NAMALWA (cell line): ENCODE data around the gene SYTL1.
A peak's percentile ranks its signal among the peaks of the same experiment; 100 is the strongest.

Experiments used
- DNase-seq: peaks from one replicate; pipeline ENCODE4 v3.0.0-alpha.2; 2015; ENCODE audit warnings: low spot score

Gene SYTL1, protein sequence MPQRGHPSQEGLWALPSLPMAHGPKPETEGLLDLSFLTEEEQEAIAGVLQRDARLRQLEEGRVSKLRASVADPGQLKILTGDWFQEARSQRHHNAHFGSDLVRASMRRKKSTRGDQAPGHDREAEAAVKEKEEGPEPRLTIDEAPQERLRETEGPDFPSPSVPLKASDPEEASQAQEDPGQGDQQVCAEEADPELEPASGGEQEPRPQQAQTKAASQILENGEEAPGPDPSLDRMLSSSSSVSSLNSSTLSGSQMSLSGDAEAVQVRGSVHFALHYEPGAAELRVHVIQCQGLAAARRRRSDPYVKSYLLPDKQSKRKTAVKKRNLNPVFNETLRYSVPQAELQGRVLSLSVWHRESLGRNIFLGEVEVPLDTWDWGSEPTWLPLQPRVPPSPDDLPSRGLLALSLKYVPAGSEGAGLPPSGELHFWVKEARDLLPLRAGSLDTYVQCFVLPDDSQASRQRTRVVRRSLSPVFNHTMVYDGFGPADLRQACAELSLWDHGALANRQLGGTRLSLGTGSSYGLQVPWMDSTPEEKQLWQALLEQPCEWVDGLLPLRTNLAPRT

DNA sequence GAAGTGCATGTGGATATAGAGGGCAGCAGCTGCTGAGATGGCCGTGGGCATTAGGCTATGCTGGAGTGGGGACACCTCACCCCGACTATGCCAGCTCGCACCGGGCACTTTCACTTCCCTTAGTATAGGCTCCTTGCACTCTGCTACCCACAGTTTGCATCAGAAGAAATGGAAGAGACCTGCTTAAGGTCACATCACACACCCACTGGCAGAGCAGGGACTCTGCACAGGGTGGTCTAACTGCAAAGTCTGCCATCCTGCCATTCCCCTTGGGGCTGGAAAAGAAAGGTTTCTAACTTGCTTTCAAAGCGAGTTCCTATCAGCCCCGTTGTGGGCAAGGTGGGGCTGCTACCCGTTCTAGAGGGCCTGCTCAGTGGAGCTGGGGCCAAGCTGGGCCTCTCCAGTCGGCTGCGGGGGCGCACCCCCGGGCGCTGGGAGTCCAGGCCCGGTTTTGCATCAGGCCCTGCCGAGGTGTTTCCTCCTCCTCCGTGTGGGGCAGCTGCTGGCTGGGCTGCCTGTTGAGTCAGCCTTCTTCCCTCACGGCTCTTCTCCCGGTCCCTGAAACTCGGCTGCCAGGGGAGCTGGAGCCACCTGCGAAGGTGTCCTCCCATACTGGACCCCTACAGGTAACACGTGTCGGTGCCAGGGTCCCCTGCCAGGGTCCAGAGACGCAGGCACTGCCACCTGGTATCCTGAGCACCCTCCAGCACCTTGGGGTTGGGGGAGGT, at the start of gene SYTL1:
Gene SYTL1, plus strand, starts transcription at position 498 of the 728 bp plus-strand sequence. CDS start 3,313 bp downstream, outside the sequence.
- DNase-seq, result peak; percentile 85

DNA sequence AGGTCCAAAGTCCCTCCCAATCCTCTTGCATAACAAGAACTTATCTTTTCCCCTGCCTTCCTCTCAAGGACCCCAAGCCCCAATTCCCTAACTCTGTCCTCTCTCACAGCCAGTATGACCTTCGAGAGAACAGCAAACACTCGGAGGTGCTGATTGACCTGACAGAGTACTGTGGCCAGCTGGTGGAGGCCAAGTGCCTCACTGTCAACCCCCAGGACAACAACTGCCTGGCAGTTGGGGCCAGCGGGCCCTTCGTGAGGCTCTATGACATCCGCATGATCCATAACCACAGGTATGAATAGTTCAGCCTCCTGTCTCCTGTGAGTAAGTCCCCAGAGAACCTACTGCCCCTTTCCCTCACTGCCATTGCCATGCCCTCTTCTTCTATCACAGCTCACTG, 49.7 kb upstream of the SYTL1 start:
- DNase-seq, result no peak

DNA sequence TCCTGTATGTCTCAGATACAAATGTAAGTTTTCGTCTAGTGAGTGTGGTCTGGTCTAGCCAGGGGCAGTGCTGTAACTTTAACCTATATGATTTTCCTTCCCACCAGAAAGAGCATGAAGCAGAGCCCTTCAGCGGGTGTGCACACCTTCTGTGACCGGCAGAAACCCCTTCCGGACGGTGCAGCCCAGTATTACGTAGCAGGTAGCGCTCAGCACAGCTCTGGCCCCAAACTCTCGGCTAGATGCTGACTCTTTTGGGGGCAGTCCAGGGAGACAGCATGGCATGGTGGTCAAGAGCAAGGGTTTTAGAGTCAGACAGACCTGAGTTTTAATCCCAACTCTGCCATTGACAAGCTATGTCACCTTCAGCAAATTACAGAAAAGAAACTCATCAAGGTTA, 47.9 kb upstream of the SYTL1 start:
- DNase-seq, result no peak

DNA sequence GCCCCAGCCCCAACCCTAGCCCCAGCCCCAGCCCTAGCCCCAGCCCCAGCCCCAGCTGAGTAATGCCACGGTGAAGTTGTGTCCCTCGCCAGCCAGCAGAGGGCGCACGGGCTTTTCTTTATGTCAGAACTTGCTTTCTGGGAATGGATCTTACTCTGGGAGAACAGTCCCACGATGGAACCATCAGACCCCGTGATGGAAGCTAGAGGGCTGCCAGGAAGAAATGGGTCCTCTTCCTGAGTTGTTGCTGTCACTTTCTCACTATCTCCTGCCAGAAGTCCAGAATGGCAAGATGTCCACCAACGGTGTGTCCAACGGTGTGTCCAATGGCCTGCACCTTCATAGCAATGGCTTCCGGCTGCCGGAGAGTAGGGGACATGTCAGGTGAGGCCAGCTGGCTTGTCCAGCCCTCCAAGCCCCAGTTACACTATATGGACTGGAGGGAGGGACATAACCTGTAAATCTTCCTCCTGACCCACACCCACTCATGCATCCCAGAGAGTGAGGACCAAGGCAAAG, 45.0 kb upstream of the SYTL1 start:
- peak; percentile 64 for DNase-seq

DNA sequence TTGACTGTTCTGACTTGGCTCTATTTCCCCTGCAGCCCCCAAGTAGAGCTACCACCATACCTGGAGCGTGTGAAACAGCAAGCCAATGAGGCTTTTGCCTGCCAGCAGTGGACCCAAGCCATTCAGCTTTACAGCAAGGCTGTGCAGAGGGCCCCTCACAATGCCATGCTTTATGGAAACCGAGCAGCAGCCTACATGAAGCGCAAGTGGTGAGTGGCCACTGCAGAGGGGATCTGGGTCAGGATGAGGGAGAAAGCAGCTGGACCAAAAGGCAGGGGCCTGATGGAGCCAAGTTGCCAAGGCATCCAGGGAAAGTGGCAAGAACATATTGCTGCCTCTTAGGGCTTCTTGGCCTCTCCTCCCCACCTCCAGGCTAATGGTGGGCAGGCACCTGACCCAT, 43.9 kb upstream of the SYTL1 start:
- DNase-seq, result no peak

DNA sequence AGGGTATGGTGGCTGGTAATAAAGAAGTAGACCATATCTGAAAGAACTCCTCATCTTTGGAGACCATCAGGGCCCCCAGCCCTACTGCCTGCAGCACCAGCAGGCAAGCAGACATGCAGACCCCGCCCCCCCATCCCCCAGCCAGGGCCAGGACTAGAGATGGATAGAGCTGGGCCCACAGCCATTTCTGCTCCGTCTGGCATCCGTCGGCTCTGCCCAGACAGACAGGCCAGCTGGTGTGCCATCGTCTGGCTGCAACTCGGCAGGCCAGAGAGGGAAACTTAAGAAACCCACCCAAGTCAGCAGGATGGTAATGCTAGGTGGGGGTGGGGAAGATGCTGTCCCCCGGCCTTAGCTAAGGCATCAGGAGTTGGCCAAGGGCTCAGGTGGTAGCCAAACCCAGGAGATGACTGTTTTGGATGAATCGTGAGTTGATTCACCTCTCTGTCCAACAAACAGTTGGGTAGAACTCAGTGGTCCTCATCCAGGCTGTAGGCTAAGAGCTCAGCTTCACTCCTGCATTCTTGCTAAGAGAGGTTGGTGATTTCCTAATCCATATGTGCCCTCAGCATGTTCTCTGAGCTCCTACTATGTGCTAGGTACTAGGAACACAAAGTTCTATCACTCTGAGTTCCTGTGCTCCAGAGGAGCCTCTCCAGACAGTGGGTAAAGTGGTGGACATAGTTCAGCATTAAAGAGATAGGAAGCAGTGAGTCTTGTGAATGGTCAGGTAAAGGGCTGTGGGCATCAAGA, 43.0 kb upstream of the SYTL1 start:
- DNase-seq, result no peak

DNA sequence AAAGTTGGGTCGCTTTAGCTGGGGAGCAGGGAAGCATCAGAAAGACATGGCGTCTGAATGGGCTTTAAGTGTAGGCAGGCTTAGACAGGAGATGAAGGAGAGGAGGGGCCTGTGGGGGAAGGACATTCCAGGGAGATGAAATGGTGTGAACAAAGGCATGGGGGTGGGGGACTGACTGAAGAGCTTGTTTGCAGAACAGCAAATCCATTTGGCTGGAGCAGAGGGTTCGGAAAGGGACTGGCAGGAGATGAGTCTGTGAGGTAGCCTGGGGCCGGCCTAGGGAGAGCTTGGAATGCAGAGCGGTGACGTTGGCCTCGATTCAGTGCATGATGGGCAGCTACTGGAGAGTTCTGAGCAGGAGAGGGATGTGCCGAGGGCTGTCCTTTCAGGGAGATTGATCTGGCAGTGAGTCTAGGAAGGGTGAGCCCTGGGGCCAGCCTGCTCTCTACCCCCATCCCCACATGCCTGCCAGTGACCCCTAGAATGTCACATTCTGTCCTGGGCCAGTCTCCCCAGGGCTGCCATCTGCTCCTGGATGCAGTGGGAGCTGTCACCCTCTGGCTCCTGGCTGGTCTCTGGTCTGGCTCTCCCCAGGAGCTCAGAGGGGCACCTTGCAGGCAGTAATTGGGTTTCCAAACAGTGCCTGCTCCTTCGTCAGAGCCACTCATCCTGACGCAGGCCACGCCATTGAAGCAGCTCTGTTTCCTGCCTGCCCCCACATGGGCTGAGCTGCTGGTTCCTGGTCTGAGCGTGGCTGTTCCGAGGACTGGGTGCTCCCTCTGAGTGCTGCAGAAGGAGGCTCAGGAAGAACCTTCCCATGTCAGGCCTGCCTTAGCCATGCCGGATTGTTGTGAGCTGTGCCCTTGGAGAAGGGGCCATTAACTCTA, 42.2 kb upstream of the SYTL1 start:
- no peak for DNase-seq

DNA sequence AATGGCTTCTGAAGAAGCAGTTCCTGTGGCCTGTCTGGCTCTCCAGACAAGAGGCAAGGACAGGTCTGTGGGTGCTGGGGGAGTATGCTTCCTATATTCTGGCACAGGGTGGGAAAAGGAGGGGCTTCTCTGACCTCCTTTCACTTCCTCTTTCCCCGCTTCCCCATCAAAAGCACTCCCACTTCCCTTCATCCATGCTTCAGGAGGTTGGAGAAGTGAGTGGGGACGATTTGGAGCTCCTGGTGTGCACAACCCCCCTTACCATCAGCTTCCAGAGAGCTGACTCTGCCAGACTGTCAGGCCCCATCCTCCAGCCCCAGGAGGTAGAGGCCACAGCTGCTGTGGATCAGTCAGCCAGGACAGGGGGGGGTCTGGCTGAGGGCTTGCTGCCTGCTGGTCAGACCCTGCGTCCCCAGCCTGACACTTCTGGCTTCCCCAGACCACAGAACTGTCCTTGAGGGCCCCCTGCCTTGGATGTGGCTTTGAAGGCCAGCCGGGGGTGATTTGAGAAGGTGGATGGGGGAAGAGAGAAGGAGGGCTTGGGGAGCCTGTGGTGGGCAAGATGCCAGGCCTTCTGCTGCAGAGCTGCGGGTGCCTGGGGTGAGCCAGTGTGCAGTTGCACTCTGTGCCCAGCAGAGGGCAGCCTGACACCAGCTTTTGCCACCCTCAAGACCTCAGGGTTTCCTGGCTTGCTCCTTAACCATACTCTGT, 41.3 kb upstream of the SYTL1 start:
- DNase-seq, result peak; percentile 90

DNA sequence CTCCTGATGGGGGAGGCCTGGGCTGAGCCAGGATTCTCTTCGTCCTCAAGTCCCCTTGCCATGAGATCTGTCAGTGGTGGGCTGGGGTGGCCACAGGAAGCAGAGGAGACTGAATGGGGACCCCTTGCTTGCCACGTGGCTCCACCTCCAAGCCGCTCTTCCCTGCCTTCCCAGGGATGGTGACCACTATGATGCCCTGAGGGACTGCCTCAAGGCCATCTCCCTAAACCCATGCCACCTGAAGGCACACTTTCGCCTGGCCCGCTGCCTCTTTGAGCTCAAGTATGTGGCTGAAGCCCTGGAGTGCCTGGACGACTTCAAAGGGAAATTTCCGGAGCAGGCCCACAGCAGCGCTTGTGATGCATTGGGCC, 40.8 kb upstream of the SYTL1 start:
- DNase-seq, result no peak

DNA sequence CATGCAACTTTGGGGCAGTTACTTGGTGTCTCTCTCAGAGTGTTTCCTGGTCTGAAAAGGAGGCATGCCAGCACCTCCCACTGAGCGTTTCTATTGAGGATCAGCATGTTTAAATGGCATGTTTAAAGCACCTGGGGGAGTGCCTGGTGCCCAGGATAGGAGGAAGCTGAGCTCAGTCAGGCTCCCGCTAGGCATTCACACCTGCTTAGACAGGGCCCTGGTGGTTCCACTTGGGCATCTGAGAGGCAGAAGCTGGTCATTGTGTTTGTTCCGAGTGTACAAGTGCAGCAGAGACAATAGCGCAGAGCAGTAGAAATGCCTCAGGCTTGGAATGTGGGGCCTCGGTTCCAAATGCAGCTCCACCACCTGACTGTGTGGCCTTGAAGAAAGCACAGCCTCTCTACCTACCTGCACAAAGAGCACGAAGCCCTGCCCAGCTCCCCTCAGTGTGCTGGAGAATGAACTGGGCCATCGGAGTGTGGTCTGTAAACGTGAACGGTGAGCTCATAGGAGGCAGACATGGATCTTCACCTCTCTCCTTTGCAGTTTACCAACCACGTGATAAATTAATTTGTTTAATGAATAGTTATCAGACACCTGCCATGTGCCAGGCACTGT, 40.1 kb upstream of the SYTL1 start:
- DNase-seq, result no peak

DNA sequence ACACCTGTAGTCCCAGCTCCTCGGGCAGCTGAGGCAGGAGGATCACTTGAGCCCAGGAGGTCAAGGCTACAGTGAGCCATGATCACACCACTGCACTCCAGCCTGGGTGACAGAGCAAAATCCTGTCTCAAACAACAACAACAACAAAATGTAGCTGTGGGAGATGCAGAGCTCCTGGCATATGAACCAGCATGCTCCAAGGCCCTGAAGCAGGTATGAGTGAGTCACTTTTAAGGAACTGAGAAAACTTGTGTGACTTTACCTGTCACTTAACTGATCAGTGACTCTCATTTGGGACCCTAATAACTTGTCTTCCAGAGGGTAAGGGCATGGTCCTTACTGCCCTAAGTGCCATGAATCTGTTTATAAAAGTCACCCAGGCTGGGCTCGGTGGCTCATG, 39.2 kb upstream of the SYTL1 start:
- DNase-seq, result no peak

DNA sequence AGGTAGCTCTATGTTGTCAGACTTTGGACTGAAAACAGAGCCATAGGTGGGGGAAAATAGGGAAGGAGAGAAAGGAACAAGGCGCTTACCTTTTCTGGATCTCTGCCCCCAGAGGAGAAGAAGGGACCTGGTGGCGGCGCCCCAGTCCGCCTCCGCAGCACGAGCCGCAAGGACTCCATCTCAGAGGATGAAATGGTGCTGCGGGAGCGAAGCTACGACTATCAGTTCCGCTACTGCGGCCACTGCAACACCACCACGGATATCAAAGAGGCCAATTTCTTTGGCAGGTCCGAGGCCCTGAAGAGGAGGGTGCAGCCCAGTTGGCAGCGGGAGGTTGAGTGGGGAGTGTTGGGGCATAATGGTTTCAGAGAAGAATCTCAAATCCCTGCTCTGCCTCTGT, 38.3 kb upstream of the SYTL1 start:
- no peak for DNase-seq

DNA sequence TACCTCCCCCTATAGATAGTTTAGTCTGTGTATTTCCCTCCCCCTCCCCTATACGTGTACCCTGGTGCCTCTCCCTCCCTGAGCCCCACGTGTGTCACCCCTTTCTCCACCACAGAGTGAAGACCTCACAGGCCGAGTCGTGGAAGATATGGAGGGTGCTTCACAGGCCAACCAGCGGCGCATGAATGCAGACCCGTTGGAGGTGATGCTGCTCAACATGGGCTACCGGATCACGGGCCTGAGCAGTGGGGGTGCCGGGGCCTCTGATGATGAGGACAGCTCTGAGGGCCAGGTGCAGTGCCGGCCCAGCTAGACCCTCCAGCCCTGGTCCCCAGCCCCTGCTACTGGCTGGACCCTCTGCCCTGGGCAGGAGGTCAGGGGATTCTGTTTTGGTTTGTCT, 35.8 kb upstream of the SYTL1 start:
- DNase-seq, result no peak

DNA sequence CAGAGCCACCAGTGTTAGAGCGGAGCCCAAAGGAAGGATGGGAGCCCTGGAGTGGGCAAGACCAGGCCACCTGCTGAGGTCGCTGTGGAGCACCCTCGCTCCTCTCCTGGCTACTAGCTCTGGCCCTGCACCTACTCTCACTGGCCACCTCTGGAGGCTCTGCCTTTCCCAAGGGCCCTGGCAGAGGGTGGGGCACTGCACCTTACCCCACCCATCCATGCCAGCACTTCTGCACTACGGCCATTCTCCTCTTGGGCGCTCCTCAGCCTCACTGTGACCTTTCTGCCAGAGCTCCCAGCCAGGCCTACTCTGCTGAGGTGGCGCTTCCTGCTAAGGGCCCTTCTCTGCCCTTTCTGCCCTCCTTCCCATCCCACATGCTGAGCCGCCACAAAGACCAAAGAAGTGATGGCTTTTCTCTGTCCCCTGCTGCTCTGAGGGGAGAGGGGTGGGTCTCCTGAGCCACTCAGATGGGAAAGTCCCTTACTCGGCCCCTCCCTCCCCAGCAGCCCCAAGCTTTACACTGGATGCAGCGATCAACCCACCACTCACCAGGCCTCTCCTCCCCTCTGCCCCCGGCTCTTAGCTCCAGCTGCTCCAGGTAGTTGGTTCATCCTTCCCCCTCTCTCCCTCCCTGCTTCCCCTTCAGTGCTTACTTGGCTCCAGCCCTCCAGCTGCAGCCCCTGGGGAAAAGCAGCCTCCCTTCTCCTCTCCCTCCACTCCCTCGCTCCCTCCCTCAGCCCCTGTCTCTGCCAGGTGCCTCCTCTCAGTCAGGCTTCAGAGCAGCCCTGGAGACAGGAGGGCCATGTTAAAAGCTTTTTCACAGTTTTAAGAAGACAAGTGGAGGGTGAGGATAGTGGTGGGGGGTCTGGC, 34.7 kb upstream of the SYTL1 start:
- DNase-seq, result no peak

DNA sequence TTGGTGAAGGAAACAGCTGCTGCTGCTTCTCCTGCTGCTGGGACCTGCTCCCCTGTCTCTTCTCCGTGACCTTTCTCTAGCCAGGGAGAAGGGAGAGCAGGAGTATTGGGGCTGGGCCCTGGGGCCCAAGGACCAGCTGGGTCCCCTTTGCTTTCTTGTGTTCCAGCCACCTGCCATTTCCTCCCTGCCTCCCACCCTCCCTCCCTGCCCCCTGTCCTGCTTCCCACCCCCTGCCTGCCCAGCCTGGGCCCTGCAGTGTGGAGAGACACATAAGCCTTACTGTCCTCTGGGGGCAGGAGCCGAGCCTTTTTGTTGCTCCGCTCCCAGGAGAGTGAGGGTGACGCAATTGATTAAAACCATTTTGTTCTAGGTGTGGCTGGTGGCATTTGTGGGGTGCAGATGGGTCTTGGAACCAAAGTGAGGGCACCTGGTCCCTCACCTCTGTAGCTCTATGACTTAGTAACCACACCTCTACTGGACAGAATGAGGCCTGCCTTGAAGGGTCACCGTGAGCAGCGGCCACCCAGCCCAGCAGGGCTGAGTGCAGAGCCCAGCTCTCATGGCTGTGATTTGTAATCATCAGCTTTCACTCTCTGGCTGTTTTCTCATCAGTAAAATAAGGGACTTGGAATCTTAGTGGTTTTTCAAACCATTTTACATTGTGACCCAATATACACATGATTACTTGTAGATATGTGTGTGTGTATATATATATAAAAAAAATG, 33.8 kb upstream of the SYTL1 start:
- DNase-seq, result no peak

DNA sequence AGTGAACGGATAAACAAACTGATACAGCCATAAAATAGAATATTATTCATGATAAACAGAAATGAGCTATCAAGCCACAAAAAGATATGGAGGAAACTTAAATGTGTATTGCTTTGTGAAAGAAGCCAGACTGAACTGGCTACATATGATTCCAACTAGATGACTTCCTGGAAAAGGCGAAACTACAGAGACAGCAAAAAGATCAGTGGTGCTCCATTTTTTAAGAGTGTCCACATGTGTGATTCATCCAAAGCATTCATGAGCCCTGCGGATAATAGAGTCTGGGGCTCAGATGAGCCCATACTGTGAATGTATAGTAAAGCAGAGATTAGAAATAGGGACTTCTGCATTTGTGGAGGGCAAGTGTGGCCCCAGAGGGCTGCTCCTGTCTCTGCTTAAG, 27.7 kb upstream of the SYTL1 start:
- DNase-seq, result no peak

DNA sequence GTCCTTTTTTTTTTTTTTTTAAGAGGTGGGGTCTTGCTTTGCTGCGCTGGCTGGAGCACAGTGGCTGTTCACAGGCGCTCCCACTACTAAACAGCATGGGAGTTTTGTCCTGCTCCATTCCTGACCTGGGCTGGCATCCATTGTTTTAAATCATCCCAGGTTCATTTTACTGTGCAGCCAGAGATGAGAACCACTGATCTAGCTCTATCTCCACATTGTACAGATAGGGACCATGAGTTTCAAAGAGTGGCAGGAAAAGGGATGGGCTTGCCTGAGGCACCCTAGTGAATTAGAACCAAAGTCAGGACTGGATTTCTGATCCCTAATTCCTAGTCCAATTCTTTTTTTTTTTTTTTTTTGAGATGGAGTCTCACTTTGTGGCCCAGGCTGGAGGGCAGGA, 27.1 kb upstream of the SYTL1 start:
- no peak for DNase-seq

DNA sequence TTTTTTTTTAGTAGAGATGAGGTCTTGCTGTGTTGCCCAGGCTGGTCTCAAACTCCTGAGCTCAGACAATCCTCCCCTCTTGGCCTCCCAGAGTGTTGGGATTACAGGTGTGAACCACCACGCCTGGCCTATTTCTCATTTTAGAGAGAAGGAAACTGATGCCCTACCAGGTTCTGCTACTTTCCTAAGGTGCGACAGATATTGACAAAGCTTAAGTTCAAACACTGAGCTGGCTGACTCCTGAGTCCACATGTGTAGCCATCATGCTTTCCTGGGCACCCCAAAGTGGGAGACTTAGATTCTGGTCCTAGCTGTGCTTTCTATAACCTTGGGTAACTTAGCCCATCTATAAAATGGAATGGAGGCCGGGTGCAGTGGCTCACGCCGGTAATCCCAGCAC, 25.0 kb upstream of the SYTL1 start:
- DNase-seq, result no peak

DNA sequence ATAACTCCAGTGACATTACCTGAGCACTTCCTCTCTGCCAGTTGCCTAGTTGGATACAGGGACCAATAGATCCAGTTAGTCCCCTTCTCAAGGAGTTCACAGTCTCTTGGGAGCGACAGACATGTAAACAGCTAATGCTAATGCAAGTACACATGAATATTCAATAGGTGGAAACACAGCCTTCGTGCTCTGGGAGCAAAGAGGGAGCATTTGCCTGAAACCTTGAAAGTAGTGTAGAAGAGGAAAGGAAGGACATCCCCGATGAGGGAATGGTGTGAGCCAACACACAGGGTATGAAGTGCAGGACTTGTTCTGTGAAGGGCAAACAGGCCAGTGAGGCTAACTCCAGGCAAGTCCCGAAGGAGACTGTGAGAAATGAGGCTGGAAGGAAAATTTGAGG, 23.7 kb upstream of the SYTL1 start:
- DNase-seq, result no peak
